Fibroblast of mammary gland (primary cell): ENCODE results near the gene CKAP2L.

Experiments
- DNase-seq: peaks from one replicate; pipeline ENCODE4 v3.0.0-alpha.2; 2010; ENCODE audit warnings: low read depth
- H3K4me3 ChIP-seq: 2 replicates; pipeline ENCODE4 v1.5.1; 2011; ENCODE audit warnings: low read depth, mild to moderate bottlenecking, low read length, moderate library complexity; ENCODE audit not compliant: control insufficient read depth
- TF ChIP-seq, protein P1 (sequence below): conservative IDR thresholded peaks from 2 replicates; pipeline ENCODE4 v1.5.1; 2011; ENCODE audit warnings: low read depth, low read length, inconsistent platforms; ENCODE audit not compliant: control insufficient read depth, insufficient read depth

The CKAP2L gene

DNA sequence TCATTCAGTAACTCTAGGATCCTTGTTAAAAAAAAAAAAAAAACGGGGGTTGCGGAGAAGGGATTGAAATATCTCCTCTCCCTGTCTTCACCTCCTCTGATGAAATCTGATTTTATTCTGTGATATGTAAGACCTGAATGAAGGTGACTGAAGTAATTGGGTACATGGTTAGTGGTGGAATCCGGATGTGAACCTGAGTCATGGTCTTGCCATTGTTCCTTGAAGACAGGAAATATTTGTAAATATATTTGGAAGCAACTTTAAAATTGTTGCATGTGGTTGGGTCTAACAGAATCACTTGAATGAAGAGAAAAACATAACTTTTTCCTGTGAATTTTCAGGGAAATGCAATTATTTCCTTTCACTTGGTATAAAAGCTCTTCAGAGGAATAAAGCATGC is 22.9 kb upstream of the CKAP2L start:
- TF ChIP-seq, protein P1, sequence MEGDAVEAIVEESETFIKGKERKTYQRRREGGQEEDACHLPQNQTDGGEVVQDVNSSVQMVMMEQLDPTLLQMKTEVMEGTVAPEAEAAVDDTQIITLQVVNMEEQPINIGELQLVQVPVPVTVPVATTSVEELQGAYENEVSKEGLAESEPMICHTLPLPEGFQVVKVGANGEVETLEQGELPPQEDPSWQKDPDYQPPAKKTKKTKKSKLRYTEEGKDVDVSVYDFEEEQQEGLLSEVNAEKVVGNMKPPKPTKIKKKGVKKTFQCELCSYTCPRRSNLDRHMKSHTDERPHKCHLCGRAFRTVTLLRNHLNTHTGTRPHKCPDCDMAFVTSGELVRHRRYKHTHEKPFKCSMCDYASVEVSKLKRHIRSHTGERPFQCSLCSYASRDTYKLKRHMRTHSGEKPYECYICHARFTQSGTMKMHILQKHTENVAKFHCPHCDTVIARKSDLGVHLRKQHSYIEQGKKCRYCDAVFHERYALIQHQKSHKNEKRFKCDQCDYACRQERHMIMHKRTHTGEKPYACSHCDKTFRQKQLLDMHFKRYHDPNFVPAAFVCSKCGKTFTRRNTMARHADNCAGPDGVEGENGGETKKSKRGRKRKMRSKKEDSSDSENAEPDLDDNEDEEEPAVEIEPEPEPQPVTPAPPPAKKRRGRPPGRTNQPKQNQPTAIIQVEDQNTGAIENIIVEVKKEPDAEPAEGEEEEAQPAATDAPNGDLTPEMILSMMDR: no peak
- H3K4me3 ChIP-seq: no peak overlapping the region
- DNase-seq: no peak

DNA sequence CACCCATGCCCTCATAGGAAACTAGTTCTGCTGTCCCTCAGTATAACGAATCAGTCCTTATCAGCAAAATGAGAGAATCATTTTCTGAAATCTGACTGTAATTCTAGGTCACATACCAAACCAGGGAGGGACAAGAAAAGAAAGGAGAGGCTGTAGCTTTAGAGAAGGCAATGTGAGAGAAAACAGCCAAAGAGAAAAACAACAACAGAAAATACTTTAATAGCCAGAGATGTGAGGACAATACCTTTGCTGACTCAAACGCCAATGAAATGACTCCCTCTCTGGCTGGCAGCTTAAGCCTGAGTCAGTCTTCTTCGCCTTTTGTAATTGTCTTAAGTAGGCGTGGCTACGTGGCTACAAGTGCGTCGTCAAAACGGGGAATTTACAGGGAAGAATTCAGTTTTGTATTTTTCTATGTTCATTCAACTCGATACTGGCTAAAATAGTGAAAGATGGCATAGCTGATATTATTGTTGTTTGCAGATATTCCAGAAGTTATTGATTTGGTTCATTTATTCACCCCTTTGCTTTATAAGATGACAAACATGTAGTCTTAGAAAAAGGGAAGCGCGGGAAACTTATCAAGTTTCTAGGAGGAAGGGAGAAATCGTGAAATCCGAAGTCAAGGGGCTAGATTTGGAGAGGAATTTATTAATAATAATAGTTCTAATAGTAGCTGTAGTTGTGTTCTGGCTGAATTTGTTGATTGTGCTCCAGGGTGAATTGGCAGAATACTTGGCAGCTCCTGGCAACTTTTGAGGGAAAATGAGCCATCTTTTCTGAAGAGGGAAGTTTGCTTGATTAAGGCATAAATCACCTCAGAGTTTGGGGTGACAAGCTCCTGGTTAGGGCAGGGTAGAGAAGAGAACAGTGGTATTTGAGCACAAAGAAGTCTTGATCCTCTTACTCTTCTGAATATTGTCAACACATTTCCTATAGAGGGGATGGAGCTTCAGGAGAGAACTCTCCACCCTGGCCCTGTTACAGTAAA is 20.1 kb upstream of the CKAP2L start, which contains the start of gene IL1A:
IL1A (minus strand) TSS at position 295 of the 991 bp plus-strand sequence. CDS start 723 bp downstream, outside the sequence.
- TF ChIP-seq, protein P1: no peak
- DNase-seq: peak; percentile 79
- no peak within 1 kb of the TSS for H3K4me3 ChIP-seq

DNA sequence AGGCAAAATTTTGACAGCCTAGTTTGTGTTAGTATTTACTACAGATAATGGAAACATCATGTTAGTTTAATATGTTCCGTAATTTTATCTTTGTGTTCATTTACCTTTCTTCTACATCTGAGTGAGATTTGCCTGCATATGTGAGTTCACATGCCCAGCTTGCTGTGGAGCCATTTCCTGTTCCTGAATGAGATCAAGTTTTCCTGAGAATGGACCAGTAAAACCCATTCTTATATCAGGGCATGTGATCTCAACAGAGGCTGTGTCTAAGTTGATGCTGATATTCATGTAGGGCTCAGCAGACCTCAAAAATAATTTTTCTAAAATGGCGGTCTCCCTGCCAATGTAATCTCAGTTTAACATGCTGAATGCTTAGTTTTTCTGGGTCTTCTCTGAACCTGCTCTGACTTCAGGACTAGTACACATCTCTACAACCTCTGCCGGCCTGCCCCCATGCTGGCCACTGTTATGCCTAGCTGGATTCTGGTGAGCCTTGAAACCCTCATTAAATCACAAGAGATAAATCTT is 18.8 kb upstream of the CKAP2L start:
- no peak for DNase-seq
- H3K4me3 ChIP-seq: no peak overlapping the region
- TF ChIP-seq, protein P1: no peak

DNA sequence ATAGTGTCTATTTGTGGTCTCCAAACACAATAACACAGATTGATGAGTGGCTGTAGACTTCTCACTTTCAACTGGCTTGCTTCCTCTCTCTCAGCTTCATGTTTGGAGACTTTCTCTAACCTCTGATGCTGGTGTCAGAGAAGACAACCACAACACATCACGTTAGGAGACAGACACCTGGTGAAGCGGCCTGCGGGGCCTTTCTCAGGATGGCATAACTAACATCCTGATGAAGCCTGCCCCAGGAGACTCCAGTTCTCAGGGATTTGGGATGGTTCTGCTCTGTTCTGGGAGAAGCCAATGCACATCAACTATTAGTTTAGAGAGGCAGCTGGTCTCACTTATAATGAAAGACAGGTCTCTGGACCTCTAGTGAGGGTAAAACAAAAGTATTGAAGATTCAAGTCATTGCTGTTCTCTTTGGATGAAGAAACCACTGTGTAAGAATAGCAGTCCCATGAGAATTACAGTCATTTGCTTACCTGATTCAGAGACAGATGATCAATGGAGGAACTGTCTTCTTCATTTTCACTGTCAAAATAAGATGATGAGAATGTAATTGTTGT is 17.9 kb upstream of the CKAP2L start:
- DNase-seq: no peak
- no peak overlapping the region for H3K4me3 ChIP-seq
- TF ChIP-seq, protein P1: no peak

DNA sequence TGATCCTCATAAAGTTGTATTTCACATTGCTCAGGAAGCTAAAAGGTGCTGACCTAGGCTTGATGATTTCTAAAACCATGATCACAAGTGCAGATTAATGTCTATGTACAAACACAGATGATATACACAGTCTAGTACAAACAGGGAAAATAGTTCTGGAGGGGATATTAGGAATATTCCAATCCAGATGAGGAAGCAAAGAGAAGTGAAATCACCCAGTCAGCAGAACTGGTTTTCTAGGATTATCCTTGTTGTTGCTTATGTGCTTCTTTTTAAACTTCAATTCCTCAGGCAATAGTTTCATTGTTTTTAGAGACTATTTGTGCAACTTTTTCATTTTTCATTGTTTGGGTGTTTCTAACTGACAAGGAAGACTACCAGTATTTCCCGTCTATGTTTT is 15.2 kb upstream of the CKAP2L start:
- DNase-seq: no peak
- H3K4me3 ChIP-seq: no peak overlapping the region
- TF ChIP-seq, protein P1: no peak

DNA sequence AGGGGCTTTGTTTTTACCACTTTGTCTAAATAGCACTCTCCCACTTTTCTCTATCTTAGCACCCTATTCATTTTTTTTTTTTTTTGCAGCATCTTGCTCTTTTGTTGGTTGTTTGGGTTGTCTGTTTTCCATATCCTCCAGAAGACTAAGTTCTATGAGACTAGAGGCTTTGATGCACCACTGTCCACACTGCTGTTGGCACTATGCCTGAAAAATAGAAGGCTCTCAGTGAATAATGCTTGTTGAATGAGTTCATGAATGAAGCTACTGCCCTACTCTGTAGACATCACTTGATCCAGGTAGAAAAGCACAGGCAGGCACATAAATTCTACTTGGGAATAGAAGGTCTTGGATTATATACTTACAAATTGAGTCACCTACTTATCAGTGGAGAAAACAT is 12.6 kb upstream of the CKAP2L start:
- TF ChIP-seq, protein P1: no peak
- no peak overlapping the region for H3K4me3 ChIP-seq
- no peak for DNase-seq
